ENCODE results near the gene DSG2.
"Not testable (repeated sequence)": the region's sequence is repeated elsewhere in the genome, so short reads cannot be mapped to it uniquely, and the experiment has no call there.

DSG2 gene

DNA sequence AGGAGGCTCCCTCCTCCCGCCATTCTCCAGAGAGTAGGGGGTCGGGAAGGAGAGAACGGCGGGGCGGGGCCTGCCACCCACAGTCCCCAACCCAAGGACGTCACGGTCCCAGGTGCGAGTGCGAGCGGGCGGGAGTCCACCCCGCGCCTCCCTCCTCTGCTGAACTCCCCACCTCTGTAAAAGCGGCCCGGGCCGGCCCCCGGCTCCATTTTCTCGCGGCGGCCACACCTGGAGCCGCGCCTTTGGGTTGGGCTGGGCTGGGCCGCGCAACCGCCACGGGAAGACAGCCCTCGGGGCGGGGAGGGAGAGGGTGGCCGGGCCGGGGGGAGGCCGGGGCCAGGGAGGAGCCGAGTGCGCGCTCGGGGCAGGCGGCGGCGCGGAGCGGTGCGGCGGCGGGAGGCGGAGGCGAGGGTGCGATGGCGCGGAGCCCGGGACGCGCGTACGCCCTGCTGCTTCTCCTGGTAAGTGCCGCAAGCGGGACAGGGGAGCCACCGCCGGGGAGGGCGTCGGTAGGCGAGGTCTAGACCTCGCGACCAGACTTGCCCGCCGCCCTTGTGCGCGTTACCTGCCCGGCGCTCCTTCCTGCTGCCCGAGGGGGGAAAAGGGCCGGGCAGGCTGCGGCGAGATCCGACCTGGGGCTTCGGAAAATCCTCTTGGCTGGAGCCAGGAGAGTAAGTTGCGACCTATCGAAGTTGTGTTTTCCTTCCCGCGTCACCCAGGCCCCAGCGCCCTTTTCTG, at the start of gene DSG2:
TSS of gene DSG2 (plus strand) at position 342 of the 738 bp plus-strand sequence. CDS start at position 417, 75 bp downstream.
- no peak for DNase-seq

DNA sequence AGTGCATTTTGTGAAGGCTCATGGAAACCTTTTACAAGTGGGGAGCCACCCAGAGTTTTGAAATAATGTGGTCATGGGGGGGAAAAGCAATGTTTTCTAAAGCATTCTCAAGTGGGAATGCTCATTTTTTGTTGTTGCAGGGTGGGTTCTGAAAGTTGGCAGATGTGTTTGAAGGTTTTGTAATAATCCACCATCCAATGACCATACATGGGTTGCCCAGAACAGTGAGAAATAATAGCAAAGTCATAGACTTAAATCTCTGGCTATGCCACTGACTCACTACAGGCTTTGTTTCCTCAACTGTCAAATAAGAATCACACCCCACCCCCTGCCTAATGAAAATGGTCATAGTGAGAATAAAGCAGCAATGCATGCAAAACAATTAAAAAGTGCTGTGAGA, 47.6 kb upstream of the DSG2 start:
- no peak for DNase-seq

DNA sequence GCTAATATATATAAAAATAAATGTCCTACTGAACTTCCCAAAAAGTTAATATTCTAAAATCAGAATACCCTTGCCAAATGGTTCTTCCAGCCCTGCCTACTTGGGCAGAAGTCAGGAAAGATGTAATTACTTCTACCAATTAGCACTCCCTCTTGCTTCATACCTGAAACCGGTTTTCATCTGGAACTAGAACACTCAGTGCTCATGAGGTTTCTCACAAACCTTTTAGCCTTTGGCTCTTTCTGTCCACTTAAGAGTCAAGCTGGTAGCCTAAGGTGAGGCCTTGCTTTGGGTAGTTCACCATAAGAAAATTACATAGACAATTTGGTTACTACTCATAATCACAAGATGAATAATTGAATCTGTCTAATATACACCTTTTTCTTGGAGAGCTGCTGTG, 46.4 kb upstream of the DSG2 start:
- DNase-seq = no peak

DNA sequence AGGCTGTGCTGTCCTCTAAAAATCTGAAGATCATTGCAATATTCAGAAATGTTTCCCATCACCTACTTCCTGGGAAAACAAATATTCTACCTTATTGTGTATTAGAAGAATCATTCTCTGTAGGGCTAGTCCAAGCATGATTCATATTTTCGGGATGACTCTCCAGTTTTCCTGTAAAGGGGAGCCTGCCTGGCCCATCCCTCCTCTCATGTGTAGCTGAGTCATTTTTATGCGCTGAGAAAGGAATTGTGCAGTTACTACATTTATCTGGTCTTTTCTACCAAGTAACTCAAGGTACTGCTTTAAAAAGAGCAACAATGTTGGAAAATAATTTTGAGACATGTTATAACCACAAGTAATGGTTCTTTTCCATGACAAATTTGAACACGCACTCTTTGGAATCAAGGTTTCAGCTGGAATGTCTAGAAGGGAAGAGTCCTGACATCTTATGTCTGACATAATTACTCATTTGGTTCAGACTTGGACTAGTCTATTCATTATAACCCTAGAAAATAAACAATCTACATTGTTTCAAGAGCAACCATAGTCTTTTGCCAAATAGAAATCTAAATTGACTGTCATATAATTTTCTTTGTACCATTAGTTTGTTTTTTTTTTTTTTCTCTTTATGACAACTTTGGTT, 43.8 kb upstream of the DSG2 start:
- DNase-seq = no peak

DNA sequence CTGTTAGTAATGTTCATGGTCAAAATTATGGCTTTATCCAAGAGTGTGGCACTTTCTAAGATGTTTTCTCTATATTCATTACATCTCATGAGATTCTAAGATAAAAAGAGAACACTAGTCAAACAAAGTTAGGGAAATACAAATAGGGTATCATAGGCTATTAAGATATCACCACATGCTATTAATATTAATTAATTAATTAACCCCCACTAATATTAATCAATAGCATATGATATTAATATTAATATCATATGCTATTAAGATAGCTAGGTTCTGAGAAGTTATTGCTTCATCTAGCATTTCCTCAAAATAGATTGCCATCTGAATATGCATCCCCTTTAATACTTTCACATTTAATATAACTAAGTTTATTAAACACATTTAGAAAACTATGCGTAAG, 28.3 kb upstream of the DSG2 start:
- no peak for DNase-seq

DNA sequence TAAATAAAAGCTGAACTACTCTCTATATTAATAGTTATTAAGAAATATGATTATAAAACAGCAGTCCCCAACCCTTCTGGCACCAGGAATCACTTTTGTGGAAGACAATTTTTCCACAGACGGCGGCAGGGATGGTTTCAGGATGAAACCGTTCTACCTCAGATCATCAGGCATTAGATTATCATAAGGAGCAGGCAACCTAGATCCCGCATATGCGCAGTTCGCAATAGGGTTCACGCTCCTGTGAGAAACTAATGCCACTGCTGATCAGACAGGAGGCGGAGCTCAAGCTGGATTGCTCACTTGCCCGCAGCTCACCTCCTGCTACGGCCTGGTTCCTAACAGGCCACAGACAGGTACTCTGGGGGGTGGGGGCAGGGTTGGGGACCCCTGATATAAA, 19.3 kb upstream of the DSG2 start:
- DNase-seq = no peak

DNA sequence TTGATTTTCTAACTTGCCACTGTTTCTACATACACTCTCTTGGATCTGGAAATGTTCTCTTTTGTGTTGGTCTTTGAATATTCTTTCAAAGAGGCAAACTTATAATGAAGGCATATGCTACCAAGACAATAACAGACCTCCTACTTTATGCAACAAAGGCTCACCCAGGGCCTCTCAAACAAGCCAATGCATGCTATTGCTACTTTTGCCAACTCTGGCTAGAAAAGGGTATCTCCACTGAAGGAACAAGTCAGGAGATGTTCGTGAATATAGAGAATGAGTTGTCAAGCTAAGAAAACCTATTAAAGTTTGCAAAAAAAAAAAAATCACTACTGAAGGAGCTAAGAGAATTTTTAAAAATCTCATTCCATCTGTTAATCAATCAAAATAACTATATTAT, 15.9 kb upstream of the DSG2 start:
- DNase-seq = no peak

DNA sequence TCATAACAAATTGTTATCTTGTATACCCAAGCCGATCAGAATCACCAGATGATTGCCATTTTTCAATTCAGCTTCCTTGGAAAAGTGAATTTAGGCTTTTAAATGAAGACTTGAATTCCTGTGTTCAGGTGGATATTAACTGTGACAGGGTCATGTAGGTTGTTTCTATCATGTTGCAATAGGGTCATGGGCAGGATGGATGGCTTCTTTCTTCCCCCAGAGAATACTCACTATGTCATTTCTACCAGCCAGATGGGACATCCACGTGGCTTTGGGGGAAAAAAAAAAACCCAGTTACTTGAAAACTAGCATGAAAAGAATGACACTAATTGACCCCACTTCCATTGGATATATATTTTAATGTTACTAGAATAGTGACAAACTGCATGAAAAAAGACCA, 14.6 kb upstream of the DSG2 start:
- DNase-seq = no peak

DNA sequence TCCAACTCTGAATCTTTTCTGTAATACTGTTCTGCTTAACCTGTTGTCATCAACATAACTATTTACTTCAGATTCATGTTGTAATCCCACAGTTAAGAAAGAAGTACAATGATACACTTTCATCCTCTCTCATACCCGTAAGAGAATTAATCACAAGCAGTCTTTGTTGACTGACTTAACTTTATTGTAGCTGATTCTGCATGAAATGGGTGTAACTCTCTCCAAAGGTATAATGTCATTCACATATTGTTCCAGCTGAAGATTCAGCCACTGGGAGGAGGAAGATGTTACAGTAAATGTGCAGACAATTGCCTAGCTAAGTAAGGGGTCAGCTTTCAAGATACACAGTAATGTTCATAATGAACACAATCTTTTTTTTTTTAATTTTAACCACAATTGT, 13.5 kb upstream of the DSG2 start:
- no peak for DNase-seq

DNA sequence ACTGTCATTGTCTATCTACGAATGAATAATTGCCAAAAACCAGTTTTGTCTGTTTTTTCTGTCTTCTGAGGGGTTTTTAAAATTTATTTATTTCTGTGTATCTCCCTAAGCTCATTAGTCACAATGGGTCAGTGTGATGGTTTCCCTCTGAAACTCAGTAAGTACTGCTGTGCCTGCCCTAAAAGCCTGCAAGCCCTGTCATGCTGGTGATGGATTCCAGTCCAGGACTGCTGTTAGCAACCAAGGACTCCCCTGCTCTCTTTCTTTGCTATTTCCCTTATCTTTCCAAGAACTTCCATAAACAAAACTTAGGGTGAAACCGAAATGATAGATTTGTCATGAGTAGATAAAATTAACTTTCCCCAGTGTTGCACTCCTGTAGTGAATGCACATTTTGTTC, 11.8 kb upstream of the DSG2 start:
- DNase-seq = no peak

DNA sequence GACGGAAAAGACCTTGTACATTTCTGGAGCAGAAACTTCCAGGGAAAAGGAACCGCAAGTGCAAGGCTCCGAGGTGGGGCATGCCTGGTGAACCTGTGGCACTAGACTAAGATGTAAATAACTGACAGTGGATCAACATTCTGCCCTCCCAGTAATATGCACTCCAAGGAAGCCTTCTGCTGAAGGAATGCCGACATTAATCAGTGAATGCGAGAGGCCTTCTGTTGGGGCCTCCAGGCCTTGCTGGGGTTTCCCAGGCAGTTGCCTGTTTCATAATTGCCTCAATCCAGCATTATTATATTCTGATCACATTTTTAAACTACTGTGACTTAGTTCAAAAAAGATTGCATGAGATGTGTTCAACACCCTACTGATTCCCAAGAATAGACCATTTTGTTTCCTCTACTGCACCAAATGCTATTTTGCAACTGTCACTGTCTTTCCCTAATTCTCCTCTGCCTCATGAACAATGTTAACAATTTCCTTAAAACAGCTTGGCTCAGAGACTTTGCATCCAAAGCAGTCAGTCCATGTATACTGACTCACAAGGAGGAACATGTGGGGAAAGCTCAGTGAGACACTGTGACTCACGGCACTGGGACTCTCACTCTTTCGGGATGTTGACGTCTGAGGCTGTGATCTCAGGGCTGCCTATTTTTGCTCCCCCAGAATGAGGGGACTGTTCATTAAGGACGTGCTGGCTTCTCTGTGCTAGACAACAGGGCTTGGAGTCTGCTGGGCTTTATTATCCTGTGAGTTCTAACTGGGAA, 10.5 kb upstream of the DSG2 start:
- no peak for DNase-seq

DNA sequence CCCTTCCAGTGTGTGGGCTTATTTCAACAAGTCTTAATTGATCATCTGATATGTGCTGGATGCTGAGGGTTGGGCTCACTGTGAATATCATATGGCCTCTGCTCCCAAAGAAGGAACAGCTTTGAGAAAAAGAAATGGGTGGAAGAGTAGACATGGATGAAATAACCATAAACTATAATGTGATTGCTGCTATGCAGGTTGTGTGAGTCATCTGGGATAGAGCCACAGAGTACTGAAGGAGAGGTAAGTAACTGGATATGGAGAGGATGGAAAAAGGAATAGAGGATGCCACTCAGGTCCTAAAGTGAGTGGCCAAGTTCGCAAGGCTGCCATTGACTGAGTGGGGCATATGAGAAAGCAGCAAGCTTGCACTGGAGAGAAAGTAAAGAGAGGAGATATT, 8.7 kb upstream of the DSG2 start:
- DNase-seq = no peak

DNA sequence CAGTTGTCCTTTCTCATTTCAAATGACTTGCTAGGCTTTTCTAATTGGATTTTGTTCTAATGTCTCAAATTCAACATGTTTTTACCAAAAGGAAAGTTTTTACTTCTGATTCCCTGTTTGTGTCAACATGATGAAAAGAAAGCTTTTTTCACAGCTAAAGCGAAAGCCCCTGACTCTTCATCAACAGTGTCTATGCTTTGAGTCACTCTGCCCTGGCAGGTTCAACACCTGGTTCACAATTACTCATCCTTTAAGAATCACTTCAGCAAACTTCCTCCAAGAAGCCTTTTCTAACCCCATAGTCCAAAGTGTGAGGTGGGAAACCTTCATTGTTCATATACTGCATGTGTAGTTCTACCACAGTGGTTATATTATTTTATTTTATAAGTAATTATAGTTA, 7.6 kb upstream of the DSG2 start:
- no peak for DNase-seq

DNA sequence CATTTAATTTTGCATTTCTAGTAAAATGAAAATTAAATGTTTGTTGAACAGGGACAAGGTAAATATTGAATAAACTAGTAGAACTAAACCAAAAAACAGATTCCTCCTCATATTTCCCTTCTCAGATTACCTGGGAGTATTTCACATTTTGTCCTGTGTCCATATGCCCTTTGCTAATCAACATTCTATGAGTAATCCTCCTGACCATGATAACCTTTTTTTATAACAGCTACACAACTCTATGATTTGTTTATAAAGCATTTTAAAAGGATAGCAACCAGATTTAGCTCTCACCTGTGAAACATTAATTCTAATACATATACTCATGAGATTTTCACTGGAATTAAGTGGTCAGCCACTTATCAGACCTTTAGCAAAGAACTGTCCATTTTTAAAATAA, 7.1 kb upstream of the DSG2 start:
- DNase-seq = no peak

DNA sequence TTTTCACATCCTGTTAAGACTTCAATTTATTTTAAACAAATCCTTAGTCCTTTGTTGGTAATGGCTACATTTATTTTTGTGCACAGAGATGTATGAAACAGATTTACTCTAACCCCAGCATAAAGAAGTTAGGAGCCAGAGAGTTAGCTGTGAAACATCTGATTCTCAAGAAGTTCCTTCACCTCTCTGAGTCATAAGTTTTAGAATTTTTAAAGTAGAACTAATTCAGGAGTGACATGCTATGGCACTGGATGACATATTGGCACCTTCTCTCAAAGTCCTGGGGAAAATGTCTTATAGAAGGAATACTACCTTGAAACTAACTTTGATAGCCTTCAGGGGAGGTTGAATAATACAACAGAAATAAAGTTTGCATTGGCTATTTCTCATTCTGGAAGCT, 6.4 kb upstream of the DSG2 start:
- no peak for DNase-seq

DNA sequence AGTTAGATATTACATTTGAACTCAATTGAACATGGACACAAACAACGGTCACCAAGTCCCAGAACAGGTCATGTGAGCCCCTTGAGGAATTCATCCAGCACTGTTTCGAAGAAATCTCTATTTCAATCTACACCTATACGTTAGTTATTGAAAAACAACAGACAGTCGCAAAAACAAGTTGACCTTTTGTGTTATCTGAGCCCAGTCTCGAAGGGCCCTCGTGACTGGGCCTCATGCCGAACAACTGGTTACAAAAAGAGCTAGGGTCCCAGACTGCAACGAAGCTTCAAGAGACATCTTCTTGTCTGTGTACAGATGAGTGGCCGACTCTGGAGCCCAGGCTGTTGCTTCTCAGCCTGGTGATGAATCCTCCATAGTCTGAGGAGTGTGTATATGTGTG, 5.3 kb upstream of the DSG2 start:
- DNase-seq = no peak

DNA sequence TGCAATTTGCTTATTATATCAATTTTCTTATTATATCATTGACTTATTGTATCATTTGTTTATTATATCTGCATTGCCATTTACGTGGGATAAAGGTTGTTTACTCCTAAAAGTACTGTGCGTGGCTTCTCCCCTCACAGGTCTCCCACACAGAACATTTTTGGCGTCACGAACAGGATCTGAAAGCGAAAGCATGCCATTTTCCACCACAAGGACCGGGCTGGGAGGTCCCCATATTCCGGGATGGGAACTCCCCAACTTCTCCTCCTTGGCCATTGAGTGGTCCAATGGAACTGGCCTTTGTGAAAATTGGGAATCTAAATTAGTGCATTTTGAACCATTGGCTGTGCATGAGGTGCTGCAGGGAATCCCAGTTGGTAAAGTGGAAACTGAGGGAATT, 4.8 kb upstream of the DSG2 start:
- no peak for DNase-seq

DNA sequence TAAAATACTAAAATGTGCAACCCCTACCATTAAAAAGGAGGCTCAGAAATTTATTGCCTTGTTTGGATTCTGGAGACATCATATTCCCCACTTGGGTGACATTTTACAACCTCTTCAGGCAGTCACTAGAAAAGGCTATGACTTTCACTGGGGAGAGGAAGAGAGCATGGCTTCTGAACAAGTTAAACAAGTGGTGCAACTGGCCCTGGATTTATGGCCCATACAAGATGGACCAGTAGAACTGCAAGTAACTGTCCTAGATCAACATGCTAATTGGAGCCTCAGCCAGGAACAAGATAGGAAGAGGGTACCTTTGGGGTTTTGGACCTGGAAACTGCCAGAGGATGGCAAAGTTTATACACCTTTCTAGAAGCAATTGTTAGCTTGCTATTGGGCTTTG, 4.0 kb upstream of the DSG2 start:
- no peak for DNase-seq

DNA sequence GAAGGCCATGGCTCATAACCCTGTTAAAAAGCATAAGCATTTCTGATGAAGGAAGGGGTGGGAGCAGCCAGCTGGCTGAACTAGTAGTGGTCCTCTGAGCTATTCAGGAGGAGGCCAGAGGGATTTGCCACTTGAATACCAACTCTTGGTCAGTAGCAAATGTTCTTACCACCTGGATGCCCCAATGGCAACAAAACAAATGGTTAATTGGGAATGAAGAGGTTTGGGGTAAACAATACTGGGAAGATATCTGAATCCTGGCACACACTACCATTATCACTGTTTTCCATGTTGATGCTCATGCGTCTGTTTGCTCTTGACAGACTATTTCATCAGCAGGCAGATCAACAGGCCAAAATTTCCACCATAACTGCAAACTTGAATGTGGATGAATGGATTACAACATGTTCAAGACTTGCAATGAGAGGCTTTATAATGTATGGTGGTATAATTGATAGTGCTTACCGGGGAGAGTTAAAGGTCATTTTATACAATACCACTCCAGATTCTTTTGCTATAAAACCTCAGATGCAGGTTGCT, 3.2 kb upstream of the DSG2 start:
- DNase-seq = not testable (repeated sequence)

DNA sequence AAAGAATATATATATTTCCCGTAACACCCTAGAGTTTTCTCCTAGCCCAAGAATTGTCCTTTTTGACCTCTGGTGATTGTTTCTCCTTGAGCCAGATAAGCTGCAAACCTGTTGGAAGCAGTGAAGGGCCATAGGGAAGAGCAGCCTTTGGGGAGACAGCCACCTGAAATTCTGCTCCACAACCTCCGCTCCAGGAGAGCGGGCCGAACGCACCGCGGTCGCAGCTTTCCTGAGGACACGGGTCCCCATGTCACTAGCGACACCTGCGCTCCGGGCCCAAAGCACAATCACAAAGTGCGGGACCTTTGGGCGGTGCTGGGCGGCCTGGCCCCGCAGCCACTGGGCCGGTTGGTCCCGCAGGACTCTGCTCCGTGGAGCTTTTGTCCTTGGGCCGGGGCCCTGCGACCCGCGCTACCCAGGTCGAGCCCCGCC, 557 bp upstream of the DSG2 start:
- DNase-seq = no peak

DNA sequence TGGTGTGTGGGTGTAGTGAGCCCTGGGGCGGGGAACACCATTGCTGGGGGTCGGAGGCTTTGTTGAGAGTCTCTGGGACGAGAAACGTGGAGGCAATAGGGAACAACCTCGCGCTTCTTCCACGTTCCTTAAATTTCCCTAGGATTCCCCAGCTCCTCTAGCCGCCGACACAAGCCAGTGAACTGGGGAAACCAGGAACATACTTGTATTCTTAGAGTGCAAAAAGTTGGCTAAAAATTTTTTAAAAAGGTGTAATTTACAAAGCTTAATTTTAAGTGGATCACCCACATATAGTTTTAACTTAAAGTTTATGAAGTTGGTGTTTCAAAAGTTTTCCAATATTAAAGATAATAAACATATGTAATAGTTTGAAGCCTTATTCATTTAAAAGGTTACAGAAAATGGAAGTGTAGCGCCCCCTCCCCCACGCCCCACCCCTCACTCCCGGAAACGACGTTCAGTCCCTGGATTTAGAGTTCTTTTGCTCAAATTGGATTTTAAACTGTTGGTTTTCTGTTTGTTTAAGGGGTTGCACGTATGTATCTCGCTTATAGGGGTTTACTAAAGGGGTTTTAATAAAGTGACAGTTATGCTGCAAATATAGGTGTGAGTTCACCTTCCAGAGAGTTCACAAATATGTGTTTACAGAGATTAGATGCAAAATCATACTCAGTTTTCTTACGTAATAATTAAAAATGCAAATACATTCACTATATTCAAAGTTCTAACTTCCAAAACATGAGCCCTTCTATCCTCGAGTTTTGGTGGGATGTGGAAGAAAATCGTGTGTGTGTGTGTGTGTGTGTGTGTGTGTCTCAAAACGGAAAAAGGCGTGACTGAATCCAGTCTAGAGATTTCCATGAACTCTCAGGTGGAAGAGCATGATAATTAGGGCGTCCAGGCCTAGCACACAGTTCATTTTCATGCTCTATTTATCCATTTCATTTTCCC, 872 bp downstream of the DSG2 start:
- no peak for DNase-seq

DNA sequence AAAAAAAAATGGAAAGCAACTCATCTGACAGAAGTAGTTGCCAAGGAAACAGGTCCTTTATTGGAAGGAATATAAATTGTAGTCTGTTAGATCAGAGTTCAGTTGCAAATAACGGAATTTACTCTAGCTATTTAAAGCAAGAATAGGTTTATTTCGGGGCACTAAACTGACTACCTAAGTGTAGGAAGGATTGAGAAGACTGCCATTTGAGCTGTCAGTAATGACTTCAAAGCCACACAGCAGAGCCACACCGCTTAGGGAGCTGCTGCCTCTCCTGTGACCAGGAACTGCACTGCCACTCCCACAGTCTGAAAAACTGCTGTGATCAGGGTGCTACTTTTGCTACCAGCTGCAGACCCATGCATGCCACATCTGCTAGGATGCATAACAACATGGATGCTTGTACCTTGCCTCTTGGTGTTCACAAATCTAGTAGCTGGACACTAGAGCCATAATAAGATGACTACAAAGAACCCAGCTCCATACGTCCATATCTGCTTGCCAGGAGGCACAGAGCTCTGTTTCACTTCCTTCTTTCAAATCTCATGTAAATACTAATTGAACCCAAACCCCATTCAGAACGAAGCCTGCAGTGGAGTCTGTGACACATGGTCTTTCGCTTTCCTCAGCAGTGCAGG, 2.2 kb downstream of the DSG2 start:
- DNase-seq = no peak

Measured in amniotic stem cell (primary cell).